HepG2 (cell line): ENCODE data around the gene ABCB9.

Experiments
- BRCA1 ChIP-seq: sonication (generic); formaldehyde crosslinking; IDR thresholded peaks from 2 replicates; pipeline ENCODE4 v1.4.0; 2020; ENCODE audit warnings: missing genetic modification reagents
- CEBPZ ChIP-seq: IDR thresholded peaks from 2 replicates; pipeline ENCODE4 v1.6.1; 2012; ENCODE audit warnings: low read length, improper control_type of control experiment
- DR1 ChIP-seq: sonication (generic); formaldehyde crosslinking; IDR thresholded peaks from 2 replicates; pipeline ENCODE4 v1.8.0; 2021; ENCODE audit warnings: mild to moderate bottlenecking, missing genetic modification reagents, inconsistent platforms
- E2F5 ChIP-seq: sonication (generic); formaldehyde crosslinking; conservative IDR thresholded peaks from 2 replicates; pipeline ENCODE4 v1.4.0; 2020; ENCODE audit warnings: missing genetic modification reagents
- HCFC1 ChIP-seq: fragments of 150-350 bp; IDR thresholded peaks from 2 replicates; pipeline ENCODE4 v1.6.1; 2014; ENCODE audit warnings: low read depth, low read length
- JUND ChIP-seq: sonication (generic); formaldehyde crosslinking; IDR thresholded peaks from 2 replicates; pipeline ENCODE4 v1.8.0; 2022; ENCODE audit warnings: mild to moderate bottlenecking, missing genetic modification reagents
- KLF16 ChIP-seq, 2 experiments: sonication (generic) in 1 of 2; formaldehyde crosslinking in 1 of 2; IDR thresholded peaks; 2 replicates each; pipeline versions ENCODE4 v1.6.1 to v1.8.0; 2016 to 2023; ENCODE audit warnings: missing genetic modification reagents in 2 of 2, missing compliant biosample characterization in 1 of 2
- TAF15 ChIP-seq: fragments of 200-400 bp; formaldehyde crosslinking; IDR thresholded peaks from one replicate; pipeline ENCODE4 v1.6.1; 2018; ENCODE audit warnings: mild to moderate bottlenecking, low read depth, low read length; ENCODE audit not compliant: poor library complexity, severe bottlenecking

GRCh38 chr12:122949405-122949804 lies 16.9 kb downstream of the ABCB9 start:
- no peak for TF ChIP-seq KLF16 (CRISPR knock-in tag; IDR thresholded peaks at IDR 0.05)
- TF ChIP-seq CEBPZ, result no peak
- no peak for TF ChIP-seq JUND (CRISPR knock-in tag)
- no peak for TF ChIP-seq BRCA1 (CRISPR knock-in tag)
- no peak for TF ChIP-seq DR1 (CRISPR knock-in tag)
- no peak for TF ChIP-seq TAF15
- no peak for TF ChIP-seq E2F5 (CRISPR knock-in tag)
- no peak for TF ChIP-seq HCFC1
